Glutamatergic neuron (in vitro differentiated cells): ENCODE results near the gene DAND5. TPM values are rescaled to one million over a fixed set of nuclear protein-coding genes. Genes with fewer than 3 reads are reported as not detected.

Experiments
- DNase-seq: peaks from one replicate; pipeline ENCODE4 v3.0.0; 2022
- H3K27ac Mint-ChIP-seq: one replicate; pipeline ENCODE4 v1.8.0; 2020; ENCODE audit warnings: mild to moderate bottlenecking, mixed read lengths, inconsistent platforms; ENCODE audit not compliant: unreplicated experiment
- H3K27me3 Mint-ChIP-seq: one replicate; pipeline ENCODE4 v1.8.0; 2020; ENCODE audit warnings: mild to moderate bottlenecking, moderate library complexity, mixed read lengths, inconsistent platforms; ENCODE audit not compliant: unreplicated experiment
- H3K36me3 Mint-ChIP-seq: one replicate; pipeline ENCODE4 v1.8.0; 2020; ENCODE audit warnings: mild to moderate bottlenecking, mixed read lengths, inconsistent platforms; ENCODE audit not compliant: unreplicated experiment
- H3K4me1 Mint-ChIP-seq: one replicate; pipeline ENCODE4 v1.8.0; 2020; ENCODE audit warnings: mild to moderate bottlenecking, low read depth, mixed read lengths, inconsistent platforms; ENCODE audit not compliant: unreplicated experiment
- H3K4me3 Mint-ChIP-seq: one replicate; pipeline ENCODE4 v1.8.0; 2020; ENCODE audit warnings: mild to moderate bottlenecking, mixed read lengths, inconsistent platforms; ENCODE audit not compliant: unreplicated experiment
- H3K9me3 Mint-ChIP-seq: one replicate; pipeline ENCODE4 v1.8.0; 2020; ENCODE audit warnings: mild to moderate bottlenecking, moderate library complexity, mixed read lengths, inconsistent platforms; ENCODE audit not compliant: unreplicated experiment
- CTCF ChIP-seq: fragments of 200-600 bp; sonication (generic); IDR thresholded peaks from one replicate; pipeline ENCODE4 v1.5.0; 2021; ENCODE audit not compliant: partially characterized antibody, unreplicated experiment
- total RNA-seq: library from RNA; stranded (reverse); fragmentation: NEBNext Ultra II Directional; extraction: Animal tissue kit (Norgen Biotek cat#: 25700); gene quantifications from one replicate; pipeline ENCODE4 v1.2.1, GENCODE V29; 2021; ENCODE audit not compliant: unreplicated experiment

The DAND5 gene
- total RNA-seq, 1 donor from 2014 or later = 0.44 TPM

- H3K36me3 Mint-ChIP-seq = peaks cover 5% of the 10 kb centered on the region
- no peak overlapping the region for H3K4me3 Mint-ChIP-seq
- peaks cover 13% of the 10 kb centered on the region for H3K27me3 Mint-ChIP-seq
- H3K27ac Mint-ChIP-seq = peak overlapping the region; percentile 11
- DNase-seq = no peak
- H3K9me3 Mint-ChIP-seq = peaks cover 6% of the 10 kb centered on the region
- no peak for TF ChIP-seq CTCF
- H3K4me1 Mint-ChIP-seq = peaks cover 10% of the 10 kb centered on the region
Measured at GRCh38 chr19:12986726-12987125, 17.4 kb downstream of the DAND5 start.

GRCh38 chr19:12987190-12987589 is 17.8 kb downstream of the DAND5 start:
- H3K27ac Mint-ChIP-seq = peak overlapping the region; percentile 11
- H3K36me3 Mint-ChIP-seq = peaks cover 5% of the 10 kb centered on the region
- no peak for DNase-seq
- no peak overlapping the region for H3K4me3 Mint-ChIP-seq
- H3K4me1 Mint-ChIP-seq = peaks cover 10% of the 10 kb centered on the region
- no peak for TF ChIP-seq CTCF
- peaks cover 6% of the 10 kb centered on the region for H3K9me3 Mint-ChIP-seq
- peaks cover 13% of the 10 kb centered on the region for H3K27me3 Mint-ChIP-seq

GRCh38 chr19:12987781-12988180 is 18.4 kb downstream of the DAND5 start:
- Mint-ChIP-seq H3K4me3 (no peak overlapping the region), H3K27ac (no peak overlapping the region), H3K9me3 (peaks cover 6% of the 10 kb centered on the region), H3K36me3 (peaks cover 5% of the 10 kb centered on the region), H3K27me3 (peaks cover 14% of the 10 kb centered on the region), H3K4me1 (peaks cover 10% of the 10 kb centered on the region)
- no peak for DNase-seq
- no peak for TF ChIP-seq CTCF

GRCh38 chr19:12990431-12990830 is 21.1 kb downstream of the DAND5 start:
- TF ChIP-seq CTCF = no peak
- peaks cover 15% of the 10 kb centered on the region for H3K9me3 Mint-ChIP-seq
- peaks cover 5% of the 10 kb centered on the region for H3K4me1 Mint-ChIP-seq
- H3K36me3 Mint-ChIP-seq = peaks cover 5% of the 10 kb centered on the region
- DNase-seq = no peak
- peaks cover 29% of the 10 kb centered on the region for H3K27me3 Mint-ChIP-seq
- no peak overlapping the region for H3K27ac Mint-ChIP-seq
- H3K4me3 Mint-ChIP-seq = no peak overlapping the region

GRCh38 chr19:12990853-12991252 is 21.5 kb downstream of the DAND5 start:
- H3K4me3 Mint-ChIP-seq = no peak overlapping the region
- TF ChIP-seq CTCF = no peak
- H3K4me1 Mint-ChIP-seq = peaks cover 3% of the 10 kb centered on the region
- H3K27me3 Mint-ChIP-seq = peaks cover 29% of the 10 kb centered on the region
- peaks cover 5% of the 10 kb centered on the region for H3K36me3 Mint-ChIP-seq
- no peak for DNase-seq
- H3K9me3 Mint-ChIP-seq = peaks cover 15% of the 10 kb centered on the region
- no peak overlapping the region for H3K27ac Mint-ChIP-seq
